Uterus (tissue), 4 donors: ENCODE measurements around the gene ROM1. TPM values are rescaled to one million over a fixed set of nuclear protein-coding genes. Genes with fewer than 3 reads are reported as not detected.
A peak's percentile ranks its signal among the peaks of the same experiment; 100 is the strongest.
"Not testable (repeated sequence)": the region's sequence is repeated elsewhere in the genome, so short reads cannot be mapped to it uniquely, and the experiment has no call there.

Experiments
- DNase-seq, 2 donors: peaks; one replicate each; pipeline ENCODE4 v3.0.0-alpha.2; 2019 to 2020
- H3K27ac ChIP-seq, 2 donors: fragments of 200-600 bp; sonication (generic); 1 replicate in 1 of 2; 2 replicates in 1 of 2; pipeline ENCODE4 v1.5.1; 2016 to 2018
- H3K27me3 ChIP-seq, 2 donors: fragments of 200-600 bp; sonication (generic); one replicate each; pipeline ENCODE4 v1.5.1; 2018 to 2019; ENCODE audit warnings: control low read depth in 1 of 2
- H3K36me3 ChIP-seq, 2 donors: fragments of 200-600 bp; sonication (generic); one replicate each; pipeline ENCODE4 v1.5.1; 2019; ENCODE audit warnings: control low read depth in 1 of 2
- H3K4me1 ChIP-seq, 2 donors: fragments of 200-600 bp; sonication (generic); one replicate each; pipeline ENCODE4 v1.5.1; 2018 to 2019; ENCODE audit warnings: control low read depth in 1 of 2
- H3K4me3 ChIP-seq, 2 donors: fragments of 200-600 bp; sonication (generic); 1 replicate in 1 of 2; 2 replicates in 1 of 2; pipeline ENCODE4 v1.5.1; 2018 to 2019; ENCODE audit warnings: mild to moderate bottlenecking in 1 of 2
- H3K9me3 ChIP-seq, 2 donors: fragments of 200-600 bp; sonication (generic); one replicate each; pipeline ENCODE4 v1.5.1; 2019; ENCODE audit warnings: control low read depth in 1 of 2
- POLR2A ChIP-seq, 2 donors: fragments of 450-650 bp; IDR thresholded peaks; one replicate each; pipeline ENCODE4 v1.6.1; 2016; ENCODE audit warnings: antibody characterized with exemption in 2 of 2, mild to moderate bottlenecking in 1 of 2, moderate library complexity in 1 of 2
- intact Hi-C: fragments of 100-400 bp; cut with DNase I; formaldehyde crosslinking; loops from one replicate; pipeline ENCODE4 v1.15.1; 2023; ENCODE audit warnings: low total_unique reads
- total RNA-seq, 4 donors: library from RNA; depleted of rRNA in 3 of 4; stranded (reverse); fragments of >200 nt in 3 of 4; gene quantifications; one replicate each; pipeline versions ENCODE4 v1.1.0 to v1.2.4, GENCODE V29; 2014 to 2023
- TF ChIP-seq, protein P1 (sequence below), 4 experiments: fragments of 200-600 bp in 2 of 4; fragments of 450-650 bp in 2 of 4; sonication (generic) in 2 of 4; IDR thresholded peaks; one replicate each; pipeline ENCODE4 v1.5.1; 2016 to 2019; ENCODE audit warnings: antibody characterized with exemption in 4 of 4, mild to moderate bottlenecking in 2 of 4, moderate library complexity in 1 of 4
- donor health status: DM: yes; HTN: yes; CAD: no.

The ROM1 gene
- total RNA-seq, 4 donors from 2014 or later = 0.77 to 11.9 (median 5.3) TPM; not detected in 1

- intact Hi-C loops = no loop called here
- Histone ChIP-seq H3K36me3 (no peaks in the 10 kb centered on the region), H3K27ac (no peak overlapping the region), H3K9me3 (no peaks in the 10 kb centered on the region), H3K4me1 (peaks cover 0 to 12% of the 10 kb centered on the region in 2 donors), H3K4me3 (no peak overlapping the region), H3K27me3 (no peaks in the 10 kb centered on the region)
- TF ChIP-seq POLR2A (IDR thresholded peaks at IDR 0.05) = no peak
- TF ChIP-seq, protein P1, sequence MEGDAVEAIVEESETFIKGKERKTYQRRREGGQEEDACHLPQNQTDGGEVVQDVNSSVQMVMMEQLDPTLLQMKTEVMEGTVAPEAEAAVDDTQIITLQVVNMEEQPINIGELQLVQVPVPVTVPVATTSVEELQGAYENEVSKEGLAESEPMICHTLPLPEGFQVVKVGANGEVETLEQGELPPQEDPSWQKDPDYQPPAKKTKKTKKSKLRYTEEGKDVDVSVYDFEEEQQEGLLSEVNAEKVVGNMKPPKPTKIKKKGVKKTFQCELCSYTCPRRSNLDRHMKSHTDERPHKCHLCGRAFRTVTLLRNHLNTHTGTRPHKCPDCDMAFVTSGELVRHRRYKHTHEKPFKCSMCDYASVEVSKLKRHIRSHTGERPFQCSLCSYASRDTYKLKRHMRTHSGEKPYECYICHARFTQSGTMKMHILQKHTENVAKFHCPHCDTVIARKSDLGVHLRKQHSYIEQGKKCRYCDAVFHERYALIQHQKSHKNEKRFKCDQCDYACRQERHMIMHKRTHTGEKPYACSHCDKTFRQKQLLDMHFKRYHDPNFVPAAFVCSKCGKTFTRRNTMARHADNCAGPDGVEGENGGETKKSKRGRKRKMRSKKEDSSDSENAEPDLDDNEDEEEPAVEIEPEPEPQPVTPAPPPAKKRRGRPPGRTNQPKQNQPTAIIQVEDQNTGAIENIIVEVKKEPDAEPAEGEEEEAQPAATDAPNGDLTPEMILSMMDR (IDR thresholded peaks at IDR 0.05) = no peak
- DNase-seq = no peak
Observed at GRCh38 chr11:62579252-62579651, 33.8 kb upstream of the ROM1 start.

GRCh38 chr11:62580959-62581715 lies 31.9 kb upstream of the ROM1 start:
- no peaks in the 10 kb centered on the region for H3K27me3 ChIP-seq
- TF ChIP-seq POLR2A (IDR thresholded peaks at IDR 0.05) = no peak
- TF ChIP-seq, protein P1 (IDR thresholded peaks at IDR 0.05) = no peak
- no peak overlapping the region for H3K4me3 ChIP-seq
- DNase-seq = no peak
- H3K4me1 ChIP-seq = no peaks in the 10 kb centered on the region
- H3K27ac ChIP-seq = no peak overlapping the region
- intact Hi-C loops = no loop called here
- no peaks in the 10 kb centered on the region for H3K9me3 ChIP-seq
- no peaks in the 10 kb centered on the region for H3K36me3 ChIP-seq

- intact Hi-C loops, H3K9me3 ChIP-seq, DNase-seq, H3K4me3 ChIP-seq, H3K27ac ChIP-seq, H3K27me3 ChIP-seq, H3K36me3 ChIP-seq, H3K4me1 ChIP-seq: not testable (repeated sequence)
Observed at GRCh38 chr11:62581735-62582134, 31.3 kb upstream of the ROM1 start.

DNA sequence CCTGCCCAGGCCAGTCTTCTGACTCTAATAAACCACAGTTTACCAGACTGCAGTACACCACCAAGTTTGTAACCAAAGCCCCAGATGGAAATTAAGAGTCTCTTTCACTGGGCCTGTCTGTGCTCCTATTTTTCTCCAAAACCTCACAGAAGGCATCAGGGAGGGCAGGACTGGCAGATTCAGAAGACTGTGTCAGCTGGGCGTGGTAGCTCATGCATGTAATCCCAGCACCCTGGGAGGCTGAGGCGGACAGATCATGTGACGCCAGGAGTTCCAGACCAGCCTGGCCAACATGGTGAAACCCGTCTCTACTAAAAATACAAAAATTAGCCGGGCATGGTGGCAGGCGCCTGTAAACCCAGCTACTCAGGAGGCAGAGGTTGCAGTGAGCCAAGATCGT lies 27.7 kb upstream of the ROM1 start:
- H3K36me3 ChIP-seq, H3K4me3 ChIP-seq, DNase-seq, H3K27me3 ChIP-seq, intact Hi-C loops, H3K4me1 ChIP-seq, H3K9me3 ChIP-seq, H3K27ac ChIP-seq: not testable (repeated sequence)

GRCh38 chr11:62588966-62589637 lies 24.0 kb upstream of the ROM1 start:
- no peak overlapping the region for H3K27ac ChIP-seq
- no peaks in the 10 kb centered on the region for H3K9me3 ChIP-seq
- no peak for TF ChIP-seq POLR2A (IDR thresholded peaks at IDR 0.05)
- TF ChIP-seq, protein P1 (IDR thresholded peaks at IDR 0.05) = no peak
- no peaks in the 10 kb centered on the region for H3K4me1 ChIP-seq
- H3K27me3 ChIP-seq = no peaks in the 10 kb centered on the region
- H3K36me3 ChIP-seq = no peaks in the 10 kb centered on the region
- no peak overlapping the region for H3K4me3 ChIP-seq
- no peak for DNase-seq
- intact Hi-C loops = no loop called here

DNA sequence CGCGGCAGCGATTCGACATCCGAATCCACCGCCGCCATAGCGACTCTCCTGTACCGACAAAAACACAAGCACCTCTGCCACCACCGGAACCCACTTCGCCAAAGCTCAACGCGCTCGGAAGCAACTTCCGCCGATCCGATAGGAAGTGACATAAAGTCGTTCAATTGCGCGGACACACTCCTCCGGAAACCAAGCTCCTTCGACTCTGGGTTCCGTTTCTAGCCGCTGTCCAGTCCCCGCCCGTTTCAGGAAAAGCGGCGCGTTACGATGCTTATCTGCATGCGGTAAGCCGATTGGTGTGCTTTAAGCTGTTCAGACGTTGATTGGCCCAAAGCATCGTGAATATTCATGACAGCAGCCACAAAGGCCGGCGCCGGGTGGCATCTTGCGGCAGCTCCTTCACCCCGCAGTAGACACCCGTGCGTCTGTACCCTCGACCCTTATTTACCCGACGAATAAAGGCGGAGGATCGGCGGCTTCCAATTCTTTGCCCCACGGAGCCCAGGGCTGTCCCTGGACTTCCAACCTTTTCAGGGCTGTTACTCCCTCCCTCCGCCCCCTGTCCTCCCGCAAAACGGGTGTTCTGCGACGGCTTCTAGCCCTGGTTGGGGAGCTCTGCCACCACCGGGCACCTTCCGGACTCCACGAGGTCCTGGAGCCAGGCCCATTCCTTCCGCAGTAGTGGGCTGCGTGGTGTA lies 21.5 kb upstream of the ROM1 start, which contains the start of gene TUT1:
TUT1 (minus strand) TSS at position 76 of the 698 bp plus-strand sequence; CDS start at position 38, 38 bp downstream.
- H3K9me3 ChIP-seq = no peaks in the 10 kb centered on the region
- DNase-seq = peak; percentile 97
- H3K36me3 ChIP-seq = no peaks in the 10 kb centered on the region
- TF ChIP-seq, protein P1 (IDR thresholded peaks at IDR 0.05) = peak in 2 of 4 experiments; percentile 32 to 35
- TF ChIP-seq POLR2A (IDR thresholded peaks at IDR 0.05) = peak; percentile 82 to 90
- H3K27me3 ChIP-seq = no peaks in the 10 kb centered on the region
- H3K4me1 ChIP-seq = no peaks in the 10 kb centered on the region
- H3K4me3 ChIP-seq = peak within 1 kb of the TSS; percentile 55 to 69
- peak within 1 kb of the TSS; percentile 88 to 91 for H3K27ac ChIP-seq
- intact Hi-C loops = no loop called here
